ENCODE measurements around the gene SZT2. TPM values are rescaled to one million over a fixed set of nuclear protein-coding genes. Genes with fewer than 3 reads are reported as not detected.

SZT2 gene
- total RNA-seq, 1 donor from 2014 or later = 11.0 TPM

GRCh38 chr1:43404353-43404752 is 14.7 kb downstream of the SZT2 start:
- no peaks in the 10 kb centered on the region for H4K20me1 ChIP-seq (ENCODE audit: low read depth)
- no peaks in the 10 kb centered on the region for H3K36me3 ChIP-seq
- no peaks in the 10 kb centered on the region for H3K27me3 Mint-ChIP-seq (ENCODE audit: insufficient read depth, low read depth)

GRCh38 chr1:43405219-43405875 is 15.6 kb downstream of the SZT2 start:
- H3K4me1 Mint-ChIP-seq = no peaks in the 10 kb centered on the region
- no peak overlapping the region for H3K4me2 ChIP-seq
- no peaks in the 10 kb centered on the region for H4K20me1 ChIP-seq (ENCODE audit: low read depth)
- no peaks in the 10 kb centered on the region for H3K9me3 Mint-ChIP-seq
- no peak overlapping the region for H3K9ac ChIP-seq
- no peaks in the 10 kb centered on the region for H3K27me3 ChIP-seq
- no peaks in the 10 kb centered on the region for H3K4me1 ChIP-seq
- no peaks in the 10 kb centered on the region for H3K79me2 ChIP-seq (ENCODE audit: low read depth)
- no peaks in the 10 kb centered on the region for H3F3A ChIP-seq (ENCODE audit: low read depth)
- no peak overlapping the region for H3K4me3 ChIP-seq
- H3K4me3 Mint-ChIP-seq = no peak overlapping the region
- no peak overlapping the region for H3K27ac ChIP-seq
- no peak overlapping the region for H3K27ac Mint-ChIP-seq
- no peaks in the 10 kb centered on the region for H3K36me3 ChIP-seq
- no peak for DNase-seq (ENCODE audit: low spot score)
- no peaks in the 10 kb centered on the region for H3K9me3 ChIP-seq (ENCODE audit: low read depth)
- TF ChIP-seq EZH2 (IDR thresholded peaks at IDR 0.05) (no peak), CTCF (IDR thresholded peaks at IDR 0.05) (no peak), EZH2phosphoT487 (IDR thresholded peaks at IDR 0.05) (no peak)
- H3K36me3 Mint-ChIP-seq = peaks cover 39% of the 10 kb centered on the region
- H3K27me3 Mint-ChIP-seq (ENCODE audit: insufficient read depth, low read depth) = no peaks in the 10 kb centered on the region
- H2AFZ ChIP-seq (replicated peaks) = no peak overlapping the region

More at GRCh38 chr1:43404353-43404752, 14.7 kb downstream of the SZT2 start:
- no peak overlapping the region for H3K9ac ChIP-seq
- no peak overlapping the region for H3K4me3 ChIP-seq
- H3K4me1 ChIP-seq = no peaks in the 10 kb centered on the region
- no peaks in the 10 kb centered on the region for H3K27me3 ChIP-seq
- Mint-ChIP-seq H3K27ac (no peak overlapping the region), H3K4me1 (no peaks in the 10 kb centered on the region), H3K9me3 (no peaks in the 10 kb centered on the region), H3K4me3 (no peak overlapping the region), H3K36me3 (peaks cover 34% of the 10 kb centered on the region)
- no peaks in the 10 kb centered on the region for H3K79me2 ChIP-seq (ENCODE audit: low read depth)
- H3K9me3 ChIP-seq (ENCODE audit: low read depth) = no peaks in the 10 kb centered on the region
- H3F3A ChIP-seq (ENCODE audit: low read depth) = no peaks in the 10 kb centered on the region
- TF ChIP-seq EZH2phosphoT487 (IDR thresholded peaks at IDR 0.05) (no peak), CTCF (IDR thresholded peaks at IDR 0.05) (no peak), EZH2 (IDR thresholded peaks at IDR 0.05) (no peak)
- H3K4me2 ChIP-seq = no peak overlapping the region
- H3K27ac ChIP-seq = no peak overlapping the region
- DNase-seq (ENCODE audit: low spot score) = no peak
- H2AFZ ChIP-seq (replicated peaks) = no peak overlapping the region

- no peak overlapping the region for H3K4me2 ChIP-seq
- no peaks in the 10 kb centered on the region for H3K9me3 ChIP-seq (ENCODE audit: low read depth)
- no peak overlapping the region for H3K4me3 ChIP-seq
- no peaks in the 10 kb centered on the region for H3K4me1 Mint-ChIP-seq
- H3K79me2 ChIP-seq (ENCODE audit: low read depth) = no peaks in the 10 kb centered on the region
- no peak overlapping the region for H3K27ac Mint-ChIP-seq
- no peaks in the 10 kb centered on the region for H3K4me1 ChIP-seq
- no peaks in the 10 kb centered on the region for H3F3A ChIP-seq (ENCODE audit: low read depth)
- H3K27me3 ChIP-seq = no peaks in the 10 kb centered on the region
- no peak overlapping the region for H2AFZ ChIP-seq (replicated peaks)
- H3K36me3 ChIP-seq = no peaks in the 10 kb centered on the region
- no peak for DNase-seq (ENCODE audit: low spot score)
- no peaks in the 10 kb centered on the region for H3K9me3 Mint-ChIP-seq
- TF ChIP-seq EZH2 (IDR thresholded peaks at IDR 0.05) (no peak), EZH2phosphoT487 (IDR thresholded peaks at IDR 0.05) (no peak), CTCF (IDR thresholded peaks at IDR 0.05) (no peak)
- H3K36me3 Mint-ChIP-seq = peaks cover 41% of the 10 kb centered on the region
- no peak overlapping the region for H3K27ac ChIP-seq
- no peak overlapping the region for H3K9ac ChIP-seq
- no peaks in the 10 kb centered on the region for H3K27me3 Mint-ChIP-seq (ENCODE audit: insufficient read depth, low read depth)
- no peak overlapping the region for H3K4me3 Mint-ChIP-seq
- no peaks in the 10 kb centered on the region for H4K20me1 ChIP-seq (ENCODE audit: low read depth)
These were observed 16.2 kb downstream of the SZT2 start for GRCh38 chr1:43405876-43406234.
